Stimulated activated CD4-positive, alpha-beta T cell treated with anti-CD3 and anti-CD28 coated beads, Interleukin-2, amount 100 ng/mL, for 4 hours (primary cell): ENCODE data around the gene NEDD9.

Experiments
- DNase-seq: peaks from one replicate; pipeline ENCODE4 v3.0.0-alpha.2; 2020; ENCODE audit warnings: low read depth

Gene NEDD9

DNA sequence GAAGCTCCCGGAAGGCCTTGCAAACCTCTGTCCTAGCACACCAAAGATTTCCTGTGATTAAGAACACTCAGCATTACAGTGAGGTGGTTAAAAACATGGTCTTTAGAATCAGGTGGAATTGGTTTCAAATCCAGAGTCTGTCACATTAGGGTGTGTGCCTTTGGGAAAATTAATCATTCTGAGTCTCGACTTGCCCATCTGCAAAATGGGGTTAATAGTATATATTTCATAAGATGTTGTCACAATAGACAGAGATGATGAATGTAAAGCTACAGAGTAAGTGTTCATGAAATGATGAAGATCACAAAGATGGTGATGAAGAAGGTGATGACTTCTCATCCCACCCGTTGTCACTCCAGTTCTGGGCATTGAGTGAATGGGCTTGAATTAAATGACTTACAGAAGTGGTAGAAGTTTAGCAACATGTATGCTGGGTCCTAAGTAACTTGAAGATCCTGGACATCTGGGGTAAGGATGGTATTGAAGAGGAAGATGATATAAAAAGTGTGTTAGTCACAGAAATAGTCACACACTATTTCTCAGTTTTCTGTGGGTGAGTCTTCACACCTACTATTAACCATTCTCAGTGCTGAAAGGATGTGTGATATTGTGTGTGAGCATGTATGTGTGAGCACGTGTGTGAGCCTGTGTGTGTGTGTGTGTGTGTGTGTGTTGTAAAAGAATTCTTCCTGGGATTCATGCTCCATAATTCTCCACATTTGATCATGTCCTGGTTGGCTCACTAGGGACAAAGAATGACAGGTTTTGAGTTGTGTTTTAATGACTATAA, 28.0 kb upstream of the NEDD9 start:
- no peak for DNase-seq

DNA sequence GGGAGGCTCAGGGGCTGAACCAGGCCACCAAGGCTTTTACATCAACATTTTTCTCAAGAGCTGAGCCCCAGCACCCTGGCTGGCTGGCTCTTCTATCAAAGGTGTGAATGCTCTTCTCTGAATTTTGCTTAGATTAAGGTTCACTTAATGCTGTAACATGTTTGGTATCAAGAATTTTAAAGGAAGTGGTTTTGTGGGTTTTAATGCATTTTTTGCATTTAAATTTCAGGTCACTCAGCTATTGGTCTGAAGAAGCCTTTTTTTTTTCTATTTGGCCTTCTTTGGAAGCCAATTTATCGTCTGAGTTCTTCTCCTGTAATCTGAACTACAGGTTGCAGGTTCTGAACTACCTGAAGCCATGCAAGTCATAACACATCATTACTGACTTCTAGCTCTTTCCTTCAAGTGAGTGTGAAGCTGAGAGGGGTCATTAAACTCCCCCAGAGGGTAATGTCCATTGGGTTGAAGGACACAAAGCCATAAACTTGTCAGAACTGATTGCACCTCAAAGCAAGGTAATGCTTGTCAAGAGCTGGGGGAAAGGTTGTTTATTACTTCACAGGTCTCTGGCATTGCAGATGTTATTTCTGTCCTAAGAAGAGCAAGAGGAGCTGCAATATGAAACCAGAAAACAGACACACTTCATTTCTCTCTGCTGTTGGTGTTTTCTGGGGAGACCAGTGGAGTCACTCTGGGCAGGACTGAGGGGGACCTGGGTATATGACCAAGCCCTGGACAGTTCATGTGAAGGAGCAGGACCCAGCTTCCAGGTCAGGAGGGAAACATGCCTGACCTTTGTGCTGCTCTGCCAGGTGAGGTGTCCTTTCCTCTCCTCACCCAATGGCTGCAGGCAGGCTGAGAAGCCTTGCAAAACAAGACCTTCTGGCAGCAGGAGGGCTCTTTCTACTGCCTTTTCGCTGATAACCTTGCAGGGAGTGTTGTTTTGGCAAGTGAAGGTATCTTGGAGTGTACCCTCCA, 26.1 kb upstream of the NEDD9 start:
- no peak for DNase-seq

DNA sequence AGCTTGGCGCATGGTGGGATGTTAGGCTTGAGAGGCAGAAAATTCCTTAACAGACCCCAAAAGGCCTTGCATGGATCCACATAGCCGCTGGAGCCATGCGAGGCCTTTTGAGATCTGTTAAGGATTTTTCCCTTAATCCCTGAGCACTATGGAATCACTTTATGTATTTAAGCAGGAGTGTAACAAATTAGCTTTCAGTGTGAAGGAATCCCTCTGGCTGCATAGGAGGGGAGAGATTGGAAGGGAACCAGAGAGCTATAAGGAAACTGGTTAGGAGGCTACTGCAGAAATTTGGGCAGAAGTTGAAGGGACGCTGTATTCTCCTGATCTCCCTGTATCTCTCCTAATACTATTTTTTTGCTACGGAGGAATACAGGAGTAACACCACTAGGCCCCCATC, 23.1 kb upstream of the NEDD9 start:
- DNase-seq = no peak

DNA sequence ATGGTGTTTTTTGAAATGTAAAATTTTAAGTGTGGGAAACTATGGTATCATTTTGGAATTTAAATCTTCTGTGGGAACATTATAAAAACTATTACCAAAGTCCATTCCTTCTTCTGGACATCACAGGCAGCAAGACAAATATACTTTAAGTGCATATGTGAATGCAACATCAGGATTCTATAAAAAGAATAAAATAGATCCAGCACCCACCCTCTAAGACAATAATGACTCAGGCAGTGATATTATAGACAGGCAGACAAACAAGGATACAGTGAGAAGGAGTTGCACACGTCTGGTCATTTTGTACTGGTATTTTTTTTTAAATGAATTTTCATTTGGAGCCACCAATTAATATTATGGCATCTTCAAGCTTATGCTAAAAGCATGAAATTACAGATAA, 21.1 kb upstream of the NEDD9 start:
- DNase-seq = no peak

DNA sequence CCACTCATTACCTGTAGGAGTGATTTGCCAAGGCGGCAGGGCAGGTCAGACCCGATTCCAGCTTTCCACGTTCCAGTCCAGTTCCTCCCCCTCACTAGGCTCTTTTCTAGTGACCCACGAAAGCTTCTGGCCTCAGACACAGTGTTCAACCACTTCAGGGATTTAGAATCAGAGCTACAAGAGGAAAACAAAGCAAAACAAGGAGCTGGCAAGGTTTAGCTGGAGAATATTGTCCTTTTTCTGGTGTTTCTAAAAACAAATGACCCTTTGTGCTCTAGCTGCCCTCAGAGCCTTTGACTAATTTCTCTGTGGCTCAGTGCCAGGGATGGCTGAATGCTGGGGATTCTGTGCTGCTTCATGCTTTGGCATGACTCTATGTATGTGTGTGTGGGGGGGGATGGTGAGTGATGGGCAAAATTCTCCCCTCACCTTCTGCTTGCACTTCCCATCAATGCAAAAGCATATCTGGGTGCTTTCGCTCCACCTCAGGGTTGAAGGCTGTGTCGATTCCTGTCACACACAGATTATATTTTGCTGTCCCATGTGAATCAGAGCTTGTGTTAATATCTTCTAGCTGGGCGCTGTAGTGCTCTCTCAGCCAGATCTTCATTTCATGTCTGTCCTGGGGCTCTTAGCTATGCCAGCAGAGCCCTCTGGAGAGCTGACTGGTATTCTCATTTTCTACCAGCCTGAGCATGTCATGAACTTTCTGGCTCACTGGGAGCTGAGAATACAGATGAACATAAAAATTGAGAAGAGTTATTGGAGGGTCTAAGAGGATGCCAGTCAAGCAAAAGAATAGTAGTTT, 19.3 kb upstream of the NEDD9 start:
- DNase-seq = no peak

DNA sequence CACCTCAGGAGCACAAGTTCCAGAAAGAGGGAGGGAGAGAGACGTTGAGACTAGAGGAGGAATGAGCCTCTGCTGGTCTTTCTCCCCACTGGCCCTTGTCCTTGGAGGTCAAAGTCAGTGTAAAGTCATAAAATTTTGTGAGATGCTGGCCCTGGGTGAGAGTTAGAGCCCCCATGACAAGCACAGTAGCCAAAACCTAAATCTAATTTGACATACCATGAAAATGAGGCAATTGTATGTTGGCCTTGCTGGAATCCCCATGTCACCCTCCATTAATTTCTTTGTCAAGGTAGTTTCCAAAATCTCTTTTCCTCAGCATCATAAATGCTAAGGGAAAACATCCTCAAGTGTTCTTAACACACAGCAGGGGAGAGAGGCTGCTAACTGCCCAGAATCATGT, 17.6 kb upstream of the NEDD9 start:
- no peak for DNase-seq

DNA sequence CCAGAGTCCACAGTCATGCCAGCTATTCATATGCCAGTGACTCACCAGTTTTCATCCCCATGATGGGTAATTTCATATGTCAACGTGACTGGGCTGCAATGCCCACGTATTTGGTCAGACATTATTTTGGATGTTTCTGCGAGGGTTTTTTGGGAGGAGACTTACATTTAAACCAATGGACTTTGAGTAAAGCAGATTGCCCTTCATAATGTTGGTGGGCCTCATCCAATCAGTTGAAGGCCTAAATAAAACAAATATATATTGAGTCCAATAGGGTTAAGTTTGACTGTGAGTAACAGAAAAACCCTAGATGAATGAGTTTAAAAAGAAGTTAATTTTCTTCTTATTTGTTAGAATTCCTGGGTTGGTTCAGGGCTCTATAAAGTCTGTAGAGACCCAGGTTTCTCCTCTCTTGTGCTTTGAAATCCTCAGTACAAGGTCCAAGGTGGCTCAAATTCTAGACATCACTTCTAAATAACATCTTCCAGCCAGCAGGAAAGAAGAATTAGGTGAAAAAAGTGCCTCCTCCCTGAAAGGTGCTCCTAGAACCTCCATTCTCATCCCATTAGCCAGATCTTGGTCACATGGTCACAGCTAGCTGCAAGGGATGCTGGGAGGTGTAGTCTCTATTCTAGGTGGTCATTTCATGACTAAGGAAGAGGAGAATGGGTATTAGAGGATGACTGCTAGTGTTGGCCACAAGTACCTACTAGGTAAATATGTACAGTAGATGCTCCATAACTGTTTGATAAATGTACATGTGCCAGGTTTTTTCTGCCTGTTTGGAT, 16.7 kb upstream of the NEDD9 start:
- DNase-seq = no peak

DNA sequence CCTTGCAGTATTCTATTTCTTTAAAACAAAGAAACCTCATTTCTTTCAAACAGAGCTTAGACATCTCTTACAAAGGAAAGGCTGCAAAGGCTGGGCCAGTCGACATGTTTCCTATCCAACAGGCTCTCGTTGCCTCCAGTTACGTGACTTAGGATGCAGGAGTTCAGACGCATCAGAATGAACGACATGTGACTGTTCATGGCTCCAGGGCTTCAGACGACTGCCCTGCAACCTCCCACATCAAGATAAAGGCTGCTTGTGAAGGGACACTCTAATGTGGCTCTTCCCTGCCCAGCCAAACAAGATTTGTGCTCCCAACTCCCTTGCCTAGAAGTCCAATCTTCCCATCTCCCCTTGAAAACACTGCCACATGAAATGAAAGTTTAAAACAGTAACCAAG, 14.3 kb upstream of the NEDD9 start:
- DNase-seq = no peak

DNA sequence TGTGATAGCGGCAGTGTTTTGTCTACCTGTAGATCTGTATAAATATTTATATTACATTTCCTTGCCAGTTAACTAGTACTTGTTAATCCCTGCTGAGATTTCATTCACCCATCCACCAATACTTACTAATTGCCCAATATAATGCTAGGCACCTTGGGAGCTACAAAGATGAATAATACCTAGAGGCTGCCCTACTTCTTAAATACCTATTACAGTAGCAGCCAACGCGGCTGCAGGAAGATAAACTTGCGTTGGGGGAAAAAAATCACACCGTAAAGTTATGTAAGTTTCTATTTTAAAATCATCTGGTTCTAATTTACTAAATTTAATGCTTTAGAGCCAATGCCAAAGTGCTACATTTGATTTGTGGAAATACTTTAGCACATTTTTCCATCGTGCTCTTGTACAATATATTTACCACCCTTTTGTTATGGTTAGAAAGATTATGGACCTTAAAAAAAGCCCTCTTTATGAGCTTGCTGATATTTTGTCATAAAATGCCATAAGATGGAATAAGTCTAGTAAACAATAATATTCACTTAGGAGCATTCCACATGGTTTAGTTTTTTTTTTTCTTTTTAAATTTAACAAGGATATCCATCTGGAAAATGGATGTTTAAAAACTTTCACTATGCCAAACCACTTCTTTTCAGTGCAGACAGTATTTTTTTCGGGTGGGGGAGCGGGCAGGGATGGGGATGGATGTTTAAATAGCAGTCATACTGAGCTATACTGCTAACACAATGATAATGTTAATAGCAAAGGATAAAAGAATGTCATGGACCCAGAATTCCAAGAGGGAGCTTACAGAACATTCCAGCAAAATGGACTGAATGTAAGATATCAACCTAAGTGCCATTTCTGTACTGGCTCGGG, 13.2 kb upstream of the NEDD9 start:
- DNase-seq = no peak

DNA sequence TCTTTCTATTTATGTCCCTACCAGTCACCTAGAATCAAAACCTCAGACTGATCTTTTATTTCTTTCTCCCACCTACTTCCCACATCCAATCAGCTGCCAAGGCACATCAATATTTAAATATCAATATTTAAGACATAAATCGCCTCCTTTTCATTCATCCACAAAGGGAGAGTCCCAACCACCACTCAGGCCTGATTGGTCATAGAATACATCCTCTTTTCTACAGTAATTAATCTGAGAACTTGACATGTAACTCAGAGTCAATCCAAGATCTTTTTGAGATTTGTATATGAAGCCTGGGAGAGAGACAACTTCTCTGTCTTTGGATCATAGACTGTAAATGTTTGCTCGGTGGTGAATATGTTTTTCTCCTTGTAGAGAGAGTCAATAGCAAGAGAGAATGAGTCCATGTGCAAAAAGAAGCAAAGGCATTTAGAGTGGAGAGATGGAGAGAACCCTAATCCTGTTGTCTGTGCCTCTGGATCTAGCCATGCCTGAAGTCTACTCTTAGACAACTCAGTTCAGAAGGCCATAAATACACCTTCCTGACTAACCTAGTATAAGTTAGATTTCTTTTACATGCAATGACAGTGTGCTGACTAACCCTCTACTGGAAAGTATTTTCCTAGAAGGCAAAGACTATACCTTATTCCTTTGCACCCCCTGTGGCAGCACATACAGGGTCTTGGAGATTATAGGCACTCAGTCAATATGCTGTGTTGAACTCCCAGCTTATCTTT, 12.1 kb upstream of the NEDD9 start:
- no peak for DNase-seq

DNA sequence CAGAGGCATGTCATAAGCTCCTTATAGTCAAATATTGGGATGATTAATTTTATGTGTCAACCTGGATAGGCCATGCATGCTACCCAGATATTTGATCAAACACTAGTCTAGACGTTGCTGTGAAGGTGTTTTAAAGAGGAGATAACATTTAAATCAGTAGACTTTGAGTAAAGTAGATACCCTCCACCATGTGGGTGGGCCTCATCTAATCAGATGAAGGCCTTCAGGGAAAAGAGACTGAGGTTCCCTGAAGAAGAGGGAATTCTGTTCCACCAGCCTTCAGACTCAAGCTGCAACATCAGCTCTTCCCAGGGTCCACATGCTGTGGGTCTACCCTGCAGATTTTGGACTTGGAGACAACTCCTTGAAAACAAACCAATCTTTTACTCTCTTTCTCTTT, 11.4 kb upstream of the NEDD9 start:
- DNase-seq = no peak

DNA sequence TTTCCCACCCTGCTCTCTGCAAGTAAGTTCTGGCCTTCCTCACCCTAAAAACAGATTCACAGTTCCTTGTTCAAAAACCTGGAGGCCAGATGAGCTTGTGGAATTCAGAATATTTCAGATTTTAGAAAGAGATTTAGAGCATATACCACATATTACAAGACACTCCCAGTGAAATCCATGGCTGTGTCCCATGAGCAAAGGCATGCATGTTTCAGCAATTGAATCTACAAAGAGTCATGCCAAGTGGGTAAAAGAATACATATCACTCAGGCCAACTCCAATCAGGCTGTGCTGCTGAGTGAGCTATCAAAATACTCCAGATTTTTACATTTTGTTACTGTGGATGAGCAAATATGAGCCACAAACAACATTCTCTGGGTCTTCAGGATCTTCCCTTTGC, 10.2 kb upstream of the NEDD9 start:
- DNase-seq = no peak

DNA sequence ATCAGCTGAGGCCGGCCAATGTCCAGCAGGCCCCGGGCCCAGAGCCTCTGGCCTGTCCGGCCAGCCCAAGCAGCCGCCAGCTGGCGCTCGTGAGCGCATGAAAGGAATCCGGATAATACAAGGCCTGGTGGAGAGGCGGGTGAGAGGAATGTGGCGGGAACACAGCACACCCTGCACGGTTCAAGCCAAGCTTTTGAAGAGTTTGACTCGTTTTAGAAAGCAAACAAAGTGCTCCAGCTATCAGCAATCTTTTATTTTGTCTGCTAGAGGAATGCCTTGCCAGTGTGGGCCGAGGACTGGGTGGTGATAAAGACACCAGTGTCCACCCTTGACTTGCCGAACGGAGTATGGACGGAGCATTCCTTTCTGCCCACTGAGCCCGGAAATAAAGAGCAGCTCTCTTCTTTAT, 9.3 kb upstream of the NEDD9 start:
- no peak for DNase-seq

DNA sequence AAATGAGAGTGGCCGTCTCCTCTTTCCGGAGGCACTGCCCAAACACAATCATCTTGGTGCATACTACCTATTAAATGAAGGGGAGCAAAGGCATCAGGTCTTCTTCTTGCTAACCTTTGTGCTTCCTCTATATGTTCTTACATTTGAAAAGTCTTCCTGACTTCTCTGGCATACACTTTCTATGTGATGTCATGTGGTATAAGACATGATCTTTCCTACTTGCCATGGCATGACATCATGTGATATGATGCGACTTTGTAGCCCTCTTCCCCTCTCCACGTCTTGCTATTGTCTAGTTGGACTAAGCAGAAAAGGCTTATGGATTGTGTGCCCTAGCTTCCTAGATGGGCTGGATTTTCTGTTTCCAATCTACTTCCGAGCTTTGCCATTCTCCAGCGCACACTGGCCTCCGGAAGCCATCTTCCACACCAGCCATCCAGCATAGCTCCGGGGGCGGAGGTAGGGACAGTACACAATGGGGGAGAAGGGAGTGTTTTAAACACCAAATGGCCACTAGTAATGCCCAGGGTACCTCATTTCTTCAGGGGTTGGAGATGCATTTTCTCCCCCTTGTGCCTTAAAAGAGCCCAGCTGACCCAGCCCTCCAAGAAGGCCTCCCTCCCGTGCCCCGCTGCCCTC, 8.8 kb upstream of the NEDD9 start:
- DNase-seq = no peak

DNA sequence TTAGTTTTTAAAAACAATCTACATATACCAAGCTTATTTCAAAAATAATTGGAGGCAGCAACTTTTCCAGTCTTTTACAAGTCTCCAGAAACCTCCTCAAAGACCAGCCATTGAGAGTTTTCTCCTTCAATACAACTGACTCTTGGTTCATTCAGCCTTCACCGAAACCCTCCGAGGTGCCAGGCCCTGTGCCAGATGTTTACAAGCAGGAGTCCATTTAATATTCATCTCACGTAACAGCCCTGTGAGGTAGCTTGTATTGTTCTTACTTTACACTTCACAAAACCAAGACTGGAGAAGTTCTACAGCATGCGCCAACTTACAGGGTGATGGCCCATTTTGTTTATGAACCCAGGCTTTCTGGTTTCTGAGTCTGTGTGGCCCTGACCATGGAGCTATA, 5.5 kb upstream of the NEDD9 start:
- DNase-seq = no peak

DNA sequence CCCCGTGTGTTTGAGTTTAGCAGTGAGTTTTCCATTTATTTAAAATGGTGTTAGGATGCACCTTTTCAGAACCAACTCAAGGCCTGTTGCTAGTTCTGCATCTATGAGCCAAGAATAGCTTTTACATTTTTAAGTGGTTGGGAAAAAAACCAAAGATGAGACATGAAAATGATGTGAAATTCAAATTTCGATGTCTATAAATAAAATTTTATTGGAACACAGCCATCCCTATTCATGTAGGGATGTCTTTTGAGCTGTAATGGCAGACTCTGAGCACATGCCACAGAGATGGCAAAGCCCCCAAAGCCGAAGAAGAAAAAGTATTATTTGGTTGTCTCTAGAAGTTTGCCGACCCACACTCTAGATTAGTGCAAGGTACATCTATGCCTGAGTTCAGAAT, 5.0 kb upstream of the NEDD9 start:
- DNase-seq = no peak

DNA sequence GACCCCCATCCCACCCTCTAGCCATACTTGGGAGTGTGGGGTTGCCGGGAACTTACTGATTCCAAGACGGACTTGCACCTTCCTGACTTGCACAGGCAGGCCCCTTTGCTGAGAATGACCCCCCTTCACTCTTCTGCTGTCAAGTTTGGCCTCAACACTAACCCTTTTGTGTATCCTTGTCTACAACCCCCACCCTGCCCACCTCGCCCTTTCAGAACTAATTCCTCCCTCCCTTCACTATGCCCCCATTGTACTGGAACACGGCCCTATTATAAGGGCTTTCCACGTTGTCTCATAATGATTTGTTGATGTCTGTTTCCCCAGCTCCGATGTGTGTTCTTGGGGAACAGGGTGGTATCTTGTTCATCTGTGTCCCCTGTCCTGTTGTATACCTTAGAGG, 4.4 kb upstream of the NEDD9 start:
- no peak for DNase-seq

DNA sequence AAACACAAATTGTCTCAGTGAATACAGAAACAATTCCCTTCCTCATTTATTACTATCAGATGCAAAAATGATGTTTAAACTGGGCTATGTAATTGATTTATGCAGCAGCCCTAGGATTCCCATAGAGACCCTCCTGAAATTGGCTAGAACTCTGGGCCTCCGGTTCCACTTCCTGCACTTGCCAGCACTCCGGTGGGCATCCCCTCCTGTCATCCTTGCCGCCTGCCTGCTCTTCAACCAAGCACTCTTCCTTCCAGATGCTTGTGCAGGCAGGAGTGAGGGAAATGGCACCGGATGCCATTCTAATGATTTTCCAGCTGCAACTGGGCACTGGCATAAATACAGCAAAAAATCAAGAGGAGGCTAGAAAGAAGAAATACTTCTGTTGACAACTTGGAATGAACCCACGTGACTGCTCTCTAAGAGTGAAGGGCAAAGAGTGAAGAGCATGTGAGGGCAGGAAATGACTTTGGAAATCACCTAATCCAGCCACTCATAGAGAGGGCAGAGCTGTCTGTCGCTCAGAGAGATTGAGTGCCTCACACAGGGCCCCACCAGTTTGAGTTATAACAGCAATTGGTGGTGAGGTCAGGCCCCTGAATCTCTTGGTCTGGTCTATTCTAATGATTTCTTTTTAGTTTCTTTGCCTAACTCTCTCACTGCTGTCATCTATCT, 3.7 kb upstream of the NEDD9 start:
- peak; percentile 7 for DNase-seq

DNA sequence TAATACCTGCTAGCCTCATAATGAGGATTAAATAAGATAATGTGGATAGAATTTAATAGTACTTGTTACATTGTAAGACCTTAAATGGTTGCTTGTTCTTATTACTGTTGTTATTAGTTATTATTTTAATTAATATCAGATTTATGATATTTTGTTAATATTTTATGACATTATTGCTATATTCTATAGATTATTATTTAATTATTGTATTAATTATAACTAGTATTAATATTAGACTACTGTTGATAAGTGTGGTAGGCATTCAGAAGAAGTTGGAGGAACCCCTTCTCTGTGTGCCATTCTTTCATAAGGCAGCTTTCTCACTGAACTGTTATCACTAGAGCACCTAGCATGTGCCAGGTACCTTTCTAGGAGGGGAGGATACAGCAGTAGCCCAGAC, 2.6 kb upstream of the NEDD9 start:
- DNase-seq = no peak
